GM12873 (cell line): ENCODE results near the gene ZNF429.

Experiments used
- TF ChIP-seq, protein P1 (sequence below): IDR thresholded peaks from 2 replicates; pipeline ENCODE4 v1.5.1; 2012; ENCODE audit warnings: low read depth, mild to moderate bottlenecking, moderate library complexity, low read length, control low read depth; ENCODE audit not compliant: insufficient read depth; ENCODE audit errors: missing control alignments

Gene ZNF429

DNA sequence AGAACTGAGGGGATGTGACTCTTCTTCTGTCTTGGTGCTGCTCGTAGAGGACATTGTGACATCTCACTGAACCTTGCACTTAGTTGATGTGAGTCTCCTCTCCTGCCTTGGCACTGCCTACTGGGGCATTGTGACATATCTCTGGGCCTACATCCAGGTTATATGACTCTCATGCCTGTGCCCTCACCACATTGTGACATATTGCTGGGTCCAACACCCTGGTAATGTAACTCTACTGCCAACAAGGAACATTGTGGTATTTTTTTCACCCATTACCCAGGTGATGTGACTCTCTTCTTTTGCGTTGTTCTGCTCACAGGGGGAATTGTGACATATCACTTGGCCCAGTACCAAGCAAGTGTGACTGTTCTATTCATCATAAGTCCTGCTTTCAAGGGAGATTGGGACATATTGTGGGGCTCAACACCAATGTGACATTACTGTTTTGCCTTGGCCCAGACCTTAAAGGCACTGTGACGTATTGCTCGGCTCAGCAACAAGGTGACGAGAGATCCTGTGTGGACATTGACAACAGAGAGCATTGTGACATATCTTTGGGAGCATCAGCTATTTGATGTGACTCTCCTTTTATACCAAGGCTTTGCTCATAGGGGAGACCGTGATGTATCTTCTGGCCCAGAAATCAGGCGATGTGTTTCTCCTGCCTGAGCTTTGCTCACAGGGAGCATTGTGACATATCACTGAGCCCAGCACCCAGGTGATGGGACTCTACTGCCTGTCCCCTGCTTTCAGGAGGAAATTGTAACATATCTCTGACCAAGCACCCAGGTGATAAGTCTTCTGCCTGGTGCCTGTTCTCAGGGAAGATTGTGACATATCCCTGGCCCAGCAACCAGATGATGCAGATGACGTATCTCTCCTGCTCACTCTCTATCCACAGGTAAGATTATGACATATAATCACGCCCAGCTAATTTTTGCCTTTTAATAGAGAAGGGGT lies 12.2 kb upstream of the ZNF429 start:
- TF ChIP-seq, protein P1, sequence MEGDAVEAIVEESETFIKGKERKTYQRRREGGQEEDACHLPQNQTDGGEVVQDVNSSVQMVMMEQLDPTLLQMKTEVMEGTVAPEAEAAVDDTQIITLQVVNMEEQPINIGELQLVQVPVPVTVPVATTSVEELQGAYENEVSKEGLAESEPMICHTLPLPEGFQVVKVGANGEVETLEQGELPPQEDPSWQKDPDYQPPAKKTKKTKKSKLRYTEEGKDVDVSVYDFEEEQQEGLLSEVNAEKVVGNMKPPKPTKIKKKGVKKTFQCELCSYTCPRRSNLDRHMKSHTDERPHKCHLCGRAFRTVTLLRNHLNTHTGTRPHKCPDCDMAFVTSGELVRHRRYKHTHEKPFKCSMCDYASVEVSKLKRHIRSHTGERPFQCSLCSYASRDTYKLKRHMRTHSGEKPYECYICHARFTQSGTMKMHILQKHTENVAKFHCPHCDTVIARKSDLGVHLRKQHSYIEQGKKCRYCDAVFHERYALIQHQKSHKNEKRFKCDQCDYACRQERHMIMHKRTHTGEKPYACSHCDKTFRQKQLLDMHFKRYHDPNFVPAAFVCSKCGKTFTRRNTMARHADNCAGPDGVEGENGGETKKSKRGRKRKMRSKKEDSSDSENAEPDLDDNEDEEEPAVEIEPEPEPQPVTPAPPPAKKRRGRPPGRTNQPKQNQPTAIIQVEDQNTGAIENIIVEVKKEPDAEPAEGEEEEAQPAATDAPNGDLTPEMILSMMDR: no peak

GRCh38 chr19:21496876-21497275 lies 8.5 kb upstream of the ZNF429 start:
- TF ChIP-seq, protein P1: no peak

DNA sequence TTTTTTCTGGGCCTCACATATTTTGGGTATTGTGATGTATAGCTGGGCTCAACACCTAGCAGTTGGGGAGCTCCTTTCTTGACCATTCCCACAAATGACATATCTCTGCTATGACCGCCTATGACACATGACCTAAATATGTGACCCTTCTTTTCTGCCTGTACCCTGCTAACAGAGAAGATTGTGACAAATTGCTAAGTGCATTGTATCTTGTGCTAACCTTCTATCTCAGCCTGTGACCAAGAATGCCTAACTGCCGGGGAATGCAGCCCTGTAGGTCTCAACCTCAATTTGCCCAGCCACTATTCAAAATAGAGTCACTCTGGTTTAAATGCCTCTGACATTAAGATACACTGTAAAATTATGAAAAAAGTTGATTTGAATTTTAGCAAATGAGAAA lies 6.8 kb upstream of the ZNF429 start:
- TF ChIP-seq, protein P1: no peak

- TF ChIP-seq, protein P1: no peak
Observed at GRCh38 chr19:21508198-21508597, 2.8 kb downstream of the ZNF429 start.

GRCh38 chr19:21513651-21514050 lies 8.2 kb downstream of the ZNF429 start:
- TF ChIP-seq, protein P1: no peak

- TF ChIP-seq, protein P1: no peak
Observed at GRCh38 chr19:21519488-21519887, 14.1 kb downstream of the ZNF429 start.

DNA sequence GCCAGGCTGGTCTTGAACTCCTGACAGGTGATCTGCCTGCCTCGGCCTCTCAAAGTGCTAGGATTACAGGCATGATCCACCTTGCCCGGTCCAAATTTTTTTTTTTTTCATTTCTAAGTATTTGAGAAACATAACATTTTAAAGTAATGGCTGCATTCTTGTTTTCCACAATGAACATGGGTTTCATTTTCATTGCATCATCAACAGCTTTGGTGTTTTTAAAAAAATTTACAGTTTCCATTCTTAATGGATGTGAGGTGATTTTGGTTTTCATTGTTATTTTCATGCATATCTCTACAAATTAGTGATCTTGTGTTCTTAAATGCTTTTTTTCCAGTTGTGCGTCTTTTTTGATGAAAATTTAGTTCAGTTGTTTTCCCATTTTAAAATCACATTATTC lies 27.5 kb downstream of the ZNF429 start:
- TF ChIP-seq, protein P1: no peak
